ENCODE measurements around the gene CCDC78. TPM values are rescaled to one million over a fixed set of nuclear protein-coding genes. Genes with fewer than 3 reads are reported as not detected.

CCDC78 gene
- total RNA-seq, 1 experiment from 2014 or later, result 22.9 TPM

DNA sequence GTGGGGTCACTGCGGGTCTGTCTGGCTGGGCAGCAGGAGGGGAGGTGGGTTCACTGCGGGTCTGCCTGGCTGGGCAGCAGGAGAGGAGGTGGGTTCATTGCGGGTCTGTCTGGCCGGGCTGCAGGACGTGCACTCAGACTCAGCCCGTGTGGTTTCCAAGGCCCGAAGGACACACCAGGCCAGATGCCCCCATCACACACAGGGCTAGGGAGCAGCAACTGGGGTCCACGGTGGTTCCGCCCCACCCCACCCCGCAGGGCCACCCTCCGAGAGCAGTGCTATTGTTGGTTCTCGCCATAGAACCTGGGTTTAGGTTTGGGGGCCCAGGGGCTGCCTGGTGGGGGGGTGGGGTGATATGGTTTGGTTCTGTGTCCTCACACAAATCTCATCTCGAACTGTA is 20.4 kb upstream of the CCDC78 start:
- Histone ChIP-seq H3K27me3 (ENCODE audit: insufficient read depth, low read length) (no peaks in the 10 kb centered on the region), H3K9me2 (ENCODE audit: insufficient read depth) (no peaks in the 10 kb centered on the region), H3K9ac (ENCODE audit: low read length) (no peak overlapping the region), H3K4me3 (replicated peaks in 1 of 2; ENCODE audit: low read depth in 1 of 2, low read length in 2 of 2) (no peak overlapping the region), H4K20me1 (ENCODE audit: insufficient read depth) (no peaks in the 10 kb centered on the region), H3K4me1 (ENCODE audit: control insufficient read depth in 1 of 2, insufficient read depth in 2 of 2, low read length in 2 of 2) (peaks cover 2 to 14% of the 10 kb centered on the region in 2 experiments; a peak in 3 of 4 replicates), H2AFZ (ENCODE audit: low read depth, low read length, poor library complexity, severe bottlenecking) (no peak overlapping the region), H3K36me3 (ENCODE audit: control insufficient read depth in 1 of 2, insufficient read depth in 2 of 2, low read length in 2 of 2) (no peaks in the 10 kb centered on the region), H3K9me3 (ENCODE audit: control insufficient read depth in 1 of 2, insufficient read depth in 1 of 2, low read depth in 1 of 2, low read length in 2 of 2) (no peaks in the 10 kb centered on the region), H3K27ac (ENCODE audit: low read depth, low read length) (no peak overlapping the region), H3K79me2 (ENCODE audit: insufficient read depth, low read length) (no peaks in the 10 kb centered on the region), H3K4me2 (ENCODE audit: low read length) (no peak overlapping the region)
- TF ChIP-seq YY1 (IDR thresholded peaks at IDR 0.05; ENCODE audit: extremely low read depth, insufficient replicate concordance, low read depth, low read length), result no peak
- TF ChIP-seq, protein P1, sequence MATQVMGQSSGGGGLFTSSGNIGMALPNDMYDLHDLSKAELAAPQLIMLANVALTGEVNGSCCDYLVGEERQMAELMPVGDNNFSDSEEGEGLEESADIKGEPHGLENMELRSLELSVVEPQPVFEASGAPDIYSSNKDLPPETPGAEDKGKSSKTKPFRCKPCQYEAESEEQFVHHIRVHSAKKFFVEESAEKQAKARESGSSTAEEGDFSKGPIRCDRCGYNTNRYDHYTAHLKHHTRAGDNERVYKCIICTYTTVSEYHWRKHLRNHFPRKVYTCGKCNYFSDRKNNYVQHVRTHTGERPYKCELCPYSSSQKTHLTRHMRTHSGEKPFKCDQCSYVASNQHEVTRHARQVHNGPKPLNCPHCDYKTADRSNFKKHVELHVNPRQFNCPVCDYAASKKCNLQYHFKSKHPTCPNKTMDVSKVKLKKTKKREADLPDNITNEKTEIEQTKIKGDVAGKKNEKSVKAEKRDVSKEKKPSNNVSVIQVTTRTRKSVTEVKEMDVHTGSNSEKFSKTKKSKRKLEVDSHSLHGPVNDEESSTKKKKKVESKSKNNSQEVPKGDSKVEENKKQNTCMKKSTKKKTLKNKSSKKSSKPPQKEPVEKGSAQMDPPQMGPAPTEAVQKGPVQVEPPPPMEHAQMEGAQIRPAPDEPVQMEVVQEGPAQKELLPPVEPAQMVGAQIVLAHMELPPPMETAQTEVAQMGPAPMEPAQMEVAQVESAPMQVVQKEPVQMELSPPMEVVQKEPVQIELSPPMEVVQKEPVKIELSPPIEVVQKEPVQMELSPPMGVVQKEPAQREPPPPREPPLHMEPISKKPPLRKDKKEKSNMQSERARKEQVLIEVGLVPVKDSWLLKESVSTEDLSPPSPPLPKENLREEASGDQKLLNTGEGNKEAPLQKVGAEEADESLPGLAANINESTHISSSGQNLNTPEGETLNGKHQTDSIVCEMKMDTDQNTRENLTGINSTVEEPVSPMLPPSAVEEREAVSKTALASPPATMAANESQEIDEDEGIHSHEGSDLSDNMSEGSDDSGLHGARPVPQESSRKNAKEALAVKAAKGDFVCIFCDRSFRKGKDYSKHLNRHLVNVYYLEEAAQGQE (IDR thresholded peaks at IDR 0.05; ENCODE audit: low read depth), result no peak
- POLR2A ChIA-PET, result no interaction called here
- CTCF ChIA-PET, result no interaction called here
- no TSS peak for BruUV-seq (replicated peaks)
- RAD21 ChIA-PET (ENCODE audit: low non-redundant PET in 1 of 2, low total read pairs in 2 of 2, uncharacterized antibody in 2 of 2, unreplicated experiment in 2 of 2), result no interaction called here
- no peak for DNase-seq (ENCODE audit: low read depth, low spot score)
- no peak for ATAC-seq
- intact Hi-C loops (cut with micrococcal nuclease), result no loop called here

DNA sequence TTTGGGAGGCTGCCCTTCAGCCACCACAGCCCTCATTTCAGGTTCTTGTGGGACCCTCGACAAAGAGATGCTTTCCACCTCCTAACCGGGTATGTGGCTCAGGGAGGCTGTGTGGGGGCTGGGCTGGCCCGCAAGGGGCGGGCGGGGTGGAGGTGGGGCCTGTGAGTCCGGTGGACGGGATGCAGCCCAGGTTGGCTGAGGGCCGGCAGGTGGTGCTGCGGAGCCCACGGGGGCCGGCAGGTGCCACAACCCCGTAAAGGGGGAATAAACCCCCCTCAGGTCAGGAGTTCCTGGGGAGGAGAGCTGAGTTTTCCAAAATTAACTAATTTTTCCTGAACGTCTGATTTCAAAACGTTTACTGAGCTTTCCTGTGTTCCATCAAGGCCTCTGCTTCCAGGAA is 19.5 kb upstream of the CCDC78 start:
- no peaks in the 10 kb centered on the region for H3K9me3 ChIP-seq (ENCODE audit: control insufficient read depth in 1 of 2, insufficient read depth in 1 of 2, low read depth in 1 of 2, low read length in 2 of 2)
- intact Hi-C loops (cut with micrococcal nuclease), result loop anchor here (2.0 kb wide), 1 partner anchor 39 kb away; no protein-coding TSS in a partner anchor
- H3K36me3 ChIP-seq (ENCODE audit: control insufficient read depth in 1 of 2, insufficient read depth in 2 of 2, low read length in 2 of 2), result no peaks in the 10 kb centered on the region
- RAD21 ChIA-PET (ENCODE audit: low non-redundant PET in 1 of 2, low total read pairs in 2 of 2, uncharacterized antibody in 2 of 2, unreplicated experiment in 2 of 2), result no interaction called here
- BruUV-seq (replicated peaks), result no TSS peak
- no peak overlapping the region for H3K9ac ChIP-seq (ENCODE audit: low read length)
- peak overlapping the region; percentile 39; the same call in 1 of the 2 replicates for H3K4me2 ChIP-seq (ENCODE audit: low read length)
- TF ChIP-seq EZH2phosphoT487 (IDR thresholded peaks at IDR 0.05; ENCODE audit: borderline replicate concordance) (no peak), RAD21 (IDR thresholded peaks at IDR 0.05; ENCODE audit: low read depth) (peak; percentile 65), YY1 (IDR thresholded peaks at IDR 0.05; ENCODE audit: extremely low read depth, insufficient replicate concordance, low read depth, low read length) (no peak), CTCF (IDR thresholded peaks at IDR 0.05 in 2 of 3, conservative IDR thresholded peaks at IDR 0.05 in 1 of 3; ENCODE audit: borderline replicate concordance in 1 of 3, insufficient read depth in 1 of 3, low read depth in 2 of 3, low read length in 2 of 3) (peak; percentile 52 to 76 (median 70))
- no peaks in the 10 kb centered on the region for H3K79me2 ChIP-seq (ENCODE audit: insufficient read depth, low read length)
- ATAC-seq (peak; percentile 81), DNase-seq (ENCODE audit: low read depth, low spot score) (no peak)
- H3K27me3 ChIP-seq (ENCODE audit: insufficient read depth, low read length), result no peaks in the 10 kb centered on the region
- CTCF ChIA-PET, result interaction anchor here (1.7 to 2.7 kb wide), 2 partner anchors 16 to 39 kb away, joined by 9 to 11 read pairs; partner anchors contain the start of gene MSLN
- H3K4me1 ChIP-seq (ENCODE audit: control insufficient read depth in 1 of 2, insufficient read depth in 2 of 2, low read length in 2 of 2), result peaks cover 2 to 18% of the 10 kb centered on the region in 2 experiments; a peak in 3 of 4 replicates
- H3K4me3 ChIP-seq (replicated peaks in 1 of 2; ENCODE audit: low read depth in 1 of 2, low read length in 2 of 2), result no peak overlapping the region
- POLR2A ChIA-PET, result no interaction called here
- no peak overlapping the region for H2AFZ ChIP-seq (ENCODE audit: low read depth, low read length, poor library complexity, severe bottlenecking)
- H3K27ac ChIP-seq (ENCODE audit: low read depth, low read length), result no peak overlapping the region
- H3K9me2 ChIP-seq (ENCODE audit: insufficient read depth), result no peaks in the 10 kb centered on the region
- H4K20me1 ChIP-seq (ENCODE audit: insufficient read depth), result no peaks in the 10 kb centered on the region

Data from HCT116 (cell line).